GM18517 (cell line): Measurements from ENCODE around the gene RUNX2.
"Not testable (repeated sequence)": the region's sequence is repeated elsewhere in the genome, so short reads cannot be mapped to it uniquely, and the experiment has no call there.

Experiments
- ATAC-seq: cut with Tn5 transposase; IDR thresholded peaks from one replicate; pipeline ENCODE4 v1.9.1; 2021; ENCODE audit warnings: mild to moderate bottlenecking, moderate library complexity; ENCODE audit not compliant: unreplicated experiment

The RUNX2 gene

GRCh38 chr6:45327956-45328522, at the start of gene RUNX2:
Gene RUNX2, plus strand, starts transcription at chr6:45328330. Its CDS starts 397 bp downstream, at chr6:45328727.
- no peak for ATAC-seq

DNA sequence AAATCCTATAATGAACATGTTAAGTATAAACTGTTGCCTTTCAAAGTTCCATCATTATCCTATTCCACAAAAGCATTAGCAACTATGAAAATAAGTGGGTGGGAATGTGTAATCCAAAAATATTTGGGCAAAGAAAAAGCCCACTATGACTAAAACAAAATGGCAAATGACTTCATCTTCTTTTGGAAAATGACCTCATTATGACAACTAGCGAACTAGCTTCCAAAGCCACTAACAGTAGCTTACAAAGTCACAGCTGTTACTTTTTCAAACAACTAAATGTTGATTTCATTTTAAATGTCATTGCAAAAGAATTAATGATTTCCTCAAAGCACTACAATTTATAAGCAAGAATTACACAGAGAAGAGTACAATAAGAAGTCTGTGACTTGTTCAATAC, 49.8 kb upstream of the RUNX2 start:
- no peak for ATAC-seq

DNA sequence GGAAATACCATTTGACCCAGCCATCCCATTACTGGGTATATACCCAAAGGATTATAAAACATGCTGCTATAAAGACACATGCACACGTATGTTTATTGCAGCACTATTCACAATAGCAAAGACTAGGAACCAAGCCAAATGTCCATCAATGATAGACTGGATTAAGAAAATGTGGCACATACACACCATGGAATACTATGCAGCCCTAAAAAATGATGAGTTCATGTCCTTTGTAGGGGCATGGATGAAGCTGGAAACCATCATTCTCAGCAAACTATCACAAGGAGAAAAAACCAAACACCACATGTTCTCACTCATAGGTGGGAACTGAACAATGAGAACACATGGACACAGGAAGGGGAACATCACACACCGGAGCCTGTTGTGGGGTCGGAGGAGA, 41.4 kb upstream of the RUNX2 start:
- not testable (repeated sequence) for ATAC-seq

GRCh38 chr6:45289751-45290514, 38.2 kb upstream of the RUNX2 start:
- no peak for ATAC-seq

DNA sequence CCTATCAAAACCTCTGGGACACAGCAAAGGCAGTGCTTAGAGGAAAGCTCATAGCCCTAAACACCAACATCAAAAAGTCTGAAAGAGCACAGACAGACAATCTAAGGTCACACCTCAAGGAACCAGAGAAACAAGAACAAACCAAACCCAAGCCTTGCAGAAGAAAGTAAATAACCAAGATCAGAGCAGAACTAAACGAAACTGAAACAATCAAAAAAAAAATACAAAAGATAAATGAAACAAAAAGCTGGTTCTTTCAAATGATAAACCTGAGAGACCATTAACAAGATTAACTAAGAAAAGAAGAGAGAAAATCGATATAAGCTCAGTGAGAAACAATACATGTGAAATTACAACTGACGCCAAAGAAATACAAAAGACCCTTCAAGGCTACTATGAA, 34.8 kb upstream of the RUNX2 start:
- no peak for ATAC-seq

DNA sequence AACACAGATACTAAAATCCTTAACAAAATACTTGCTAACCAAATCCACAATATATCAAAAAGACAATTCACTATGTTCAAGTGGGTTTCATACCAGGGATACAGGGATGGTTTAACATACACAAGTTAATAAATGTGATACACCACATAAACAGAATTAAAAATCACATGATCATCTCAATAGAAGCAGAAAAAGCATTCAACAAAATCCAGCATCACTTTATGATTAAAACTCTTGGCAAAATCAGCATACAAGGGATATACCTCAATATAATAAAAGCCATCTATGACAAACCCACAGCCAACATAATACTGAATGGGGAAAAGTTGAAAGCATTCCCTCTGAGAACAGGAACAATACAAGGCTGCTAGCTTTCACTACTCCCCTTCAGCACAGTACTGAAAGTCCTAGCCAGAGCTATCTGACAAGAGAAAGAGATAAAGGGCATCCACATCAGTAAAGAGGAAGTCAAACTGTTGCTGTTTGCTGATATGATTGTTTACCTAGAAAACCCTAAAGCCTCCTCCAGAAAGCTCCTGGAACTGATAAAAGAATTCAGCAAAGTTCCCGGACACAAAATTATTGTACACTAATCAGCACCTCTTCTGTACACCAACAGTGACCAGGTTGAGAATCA, 33.9 kb upstream of the RUNX2 start:
- ATAC-seq: not testable (repeated sequence)

- ATAC-seq: no peak
These were observed 30.8 kb upstream of the RUNX2 start for GRCh38 chr6:45297320-45297719.

DNA sequence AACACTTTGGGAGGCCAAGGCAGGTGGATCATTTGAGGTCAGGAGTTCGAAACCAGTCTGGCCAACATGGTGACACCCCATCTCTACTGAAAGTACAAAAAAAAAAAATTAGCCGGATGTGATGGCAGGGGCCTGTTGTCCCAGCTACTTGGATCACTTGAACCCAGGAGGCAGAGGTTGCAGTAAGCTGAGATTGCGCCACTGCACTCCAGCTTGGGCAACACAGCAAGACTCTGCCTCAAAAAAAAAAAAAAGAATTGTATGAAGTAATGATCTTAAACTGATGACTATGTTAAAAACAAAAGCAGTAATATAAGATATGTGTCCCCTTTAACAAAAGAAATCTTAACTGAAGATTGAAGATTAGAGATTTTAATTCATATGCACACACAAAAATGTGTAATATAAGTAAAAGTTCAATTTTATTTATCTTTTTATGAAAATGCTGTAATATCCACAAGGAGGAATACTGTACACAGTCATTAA, 29.0 kb upstream of the RUNX2 start:
- ATAC-seq: no peak

- ATAC-seq: no peak
These were observed 27.4 kb upstream of the RUNX2 start for GRCh38 chr6:45300736-45301135.

- ATAC-seq: no peak
These were observed 26.6 kb upstream of the RUNX2 start for GRCh38 chr6:45301348-45302142.

GRCh38 chr6:45302832-45303231, 25.3 kb upstream of the RUNX2 start:
- no peak for ATAC-seq

DNA sequence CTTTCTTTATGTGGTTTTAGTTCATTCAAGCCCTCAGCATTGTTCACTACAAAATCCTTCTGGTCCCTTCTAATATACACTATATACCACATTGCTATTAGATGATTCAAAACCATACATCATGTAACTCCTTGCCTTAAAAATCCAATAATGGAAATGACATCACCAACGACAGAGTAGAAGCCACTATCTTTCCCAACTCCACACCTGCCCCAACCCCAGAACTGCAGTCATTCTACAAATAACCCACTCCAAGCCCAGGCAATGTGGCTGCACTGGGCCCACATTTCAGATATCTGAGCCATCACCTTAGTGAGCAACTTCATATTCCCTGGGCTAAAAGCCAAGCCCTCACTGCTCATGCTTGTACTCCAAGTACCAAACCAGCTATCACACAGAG, 22.6 kb upstream of the RUNX2 start:
- ATAC-seq: no peak

GRCh38 chr6:45310118-45310788, 17.9 kb upstream of the RUNX2 start:
- no peak for ATAC-seq

GRCh38 chr6:45314146-45314545, 14.0 kb upstream of the RUNX2 start:
- no peak for ATAC-seq

- ATAC-seq: no peak
These were observed 7.8 kb upstream of the RUNX2 start for GRCh38 chr6:45320349-45320748.

GRCh38 chr6:45323656-45324224, 4.4 kb upstream of the RUNX2 start:
- ATAC-seq: no peak

DNA sequence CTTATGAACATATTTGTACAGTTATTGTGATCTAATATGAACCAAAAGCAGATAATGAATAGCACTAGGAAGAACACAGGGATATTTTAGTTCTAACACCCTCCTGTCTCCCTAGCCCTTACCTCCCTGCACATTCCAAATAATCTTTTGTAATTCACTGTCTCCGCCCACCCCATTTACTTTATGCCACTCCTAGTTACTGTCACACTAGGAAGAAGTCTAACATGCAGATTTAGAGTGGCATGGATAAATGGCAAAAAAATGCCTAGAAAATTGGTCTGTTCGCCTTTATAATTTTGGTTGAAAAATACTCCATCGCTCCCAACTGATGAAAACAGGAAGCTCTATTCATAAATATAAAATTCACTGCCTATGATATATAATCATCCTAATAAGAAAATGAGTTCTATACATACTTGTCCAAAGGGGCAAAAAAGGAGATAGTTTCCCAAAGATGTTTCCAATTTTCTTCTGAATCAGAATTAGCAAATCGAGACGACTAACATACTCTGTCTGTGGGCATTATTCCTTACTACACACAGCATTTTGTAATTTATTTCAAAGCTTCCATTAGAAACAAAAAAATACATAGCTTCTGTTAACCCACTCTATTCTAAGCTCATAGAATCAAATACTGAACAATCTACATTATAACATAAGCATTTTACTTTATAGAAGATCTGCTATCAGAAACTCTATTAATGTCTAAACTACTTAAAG, 1.3 kb upstream of the RUNX2 start:
- no peak for ATAC-seq

DNA sequence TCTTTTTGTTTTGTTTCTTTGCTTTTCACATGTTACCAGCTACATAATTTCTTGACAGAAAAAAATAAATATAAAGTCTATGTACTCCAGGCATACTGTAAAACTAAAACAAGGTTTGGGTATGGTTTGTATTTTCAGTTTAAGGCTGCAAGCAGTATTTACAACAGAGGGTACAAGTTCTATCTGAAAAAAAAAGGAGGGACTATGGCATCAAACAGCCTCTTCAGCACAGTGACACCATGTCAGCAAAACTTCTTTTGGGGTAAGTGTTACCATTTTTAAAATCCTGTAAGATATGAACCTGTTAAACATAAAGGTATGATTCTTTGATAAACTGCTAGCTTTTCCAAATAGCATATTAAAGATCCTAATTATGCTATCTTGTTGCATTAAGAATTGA, 393 bp downstream of the RUNX2 start:
- no peak for ATAC-seq

- no peak for ATAC-seq
These were observed 16.8 kb downstream of the RUNX2 start for GRCh38 chr6:45344900-45345299.
